Islet of Langerhans (tissue), 1 donor: Measurements from ENCODE around the gene HMCN2.
"Not testable (repeated sequence)": the region's sequence is repeated elsewhere in the genome, so short reads cannot be mapped to it uniquely, and the experiment has no call there.

Source experiments
- FAIRE-seq: peaks from one replicate; lab custom pipeline; 2011; peaks lifted over from hg19 to GRCh38; lab: Jason Lieb, UNC

HMCN2 gene

GRCh38 chr9:130264414-130265350, 878 bp upstream of the HMCN2 start:
- no peak for FAIRE-seq

- FAIRE-seq = no peak
Measured at GRCh38 chr9:130266236-130267098, 907 bp downstream of the HMCN2 start.

GRCh38 chr9:130267930-130268329, 2.4 kb downstream of the HMCN2 start:
- FAIRE-seq = no peak

GRCh38 chr9:130268521-130269211, 3.1 kb downstream of the HMCN2 start:
- no peak for FAIRE-seq

GRCh38 chr9:130271473-130271872, 5.9 kb downstream of the HMCN2 start:
- no peak for FAIRE-seq

- FAIRE-seq = no peak
Measured at GRCh38 chr9:130275156-130275555, 9.6 kb downstream of the HMCN2 start.

- no peak for FAIRE-seq
Measured at GRCh38 chr9:130276121-130276520, 10.6 kb downstream of the HMCN2 start.

- FAIRE-seq = no peak
Measured at GRCh38 chr9:130276955-130277354, 11.4 kb downstream of the HMCN2 start.

- FAIRE-seq = not testable (repeated sequence)
Measured at GRCh38 chr9:130277525-130277924, 12.0 kb downstream of the HMCN2 start.

GRCh38 chr9:130283539-130284248, 18.1 kb downstream of the HMCN2 start:
- FAIRE-seq = no peak

GRCh38 chr9:130284249-130284625, 18.7 kb downstream of the HMCN2 start:
- no peak for FAIRE-seq

GRCh38 chr9:130284690-130285089, 19.1 kb downstream of the HMCN2 start:
- FAIRE-seq = no peak

GRCh38 chr9:130285271-130285670, 19.7 kb downstream of the HMCN2 start:
- no peak for FAIRE-seq

- FAIRE-seq = no peak
Measured at GRCh38 chr9:130286072-130286770, 20.7 kb downstream of the HMCN2 start.

- FAIRE-seq = no peak
Measured at GRCh38 chr9:130286781-130287428, 21.3 kb downstream of the HMCN2 start.

GRCh38 chr9:130287736-130288135, 22.2 kb downstream of the HMCN2 start:
- no peak for FAIRE-seq

- FAIRE-seq = no peak
Measured at GRCh38 chr9:130288393-130288792, 22.8 kb downstream of the HMCN2 start.

GRCh38 chr9:130288926-130289690, 23.5 kb downstream of the HMCN2 start:
- FAIRE-seq = no peak

- FAIRE-seq = no peak
Measured at GRCh38 chr9:130289711-130290241, 24.2 kb downstream of the HMCN2 start.
